HT-29 (cell line): ENCODE results near the gene TALDO1. TPM values are rescaled to one million over a fixed set of nuclear protein-coding genes. Genes with fewer than 3 reads are reported as not detected.

ENCODE experiments used
- DNase-seq: peaks from one replicate; pipeline ENCODE4 v3.0.0-alpha.2; 2015; ENCODE audit warnings: low spot score
- total RNA-seq: library from RNA; depleted of rRNA; stranded (reverse); fragments of >200 nt; shearing (Covaris generic); gene quantifications from 2 replicates; pipeline ENCODE4 v1.2.3, GENCODE V29; 2014

Gene TALDO1
- total RNA-seq, 1 experiment from 2014 or later, result 669 TPM

- DNase-seq, result no peak
Measured at GRCh38 chr11:769887-770641, 22.8 kb downstream of the TALDO1 start.

- DNase-seq, result no peak
Measured at GRCh38 chr11:770642-771616, 23.7 kb downstream of the TALDO1 start.

- no peak for DNase-seq
Measured at GRCh38 chr11:771617-772204, 24.4 kb downstream of the TALDO1 start.

GRCh38 chr11:772429-773390, 25.4 kb downstream of the TALDO1 start:
- DNase-seq, result no peak

- DNase-seq, result no peak
Measured at GRCh38 chr11:773425-773824, 26.2 kb downstream of the TALDO1 start.

GRCh38 chr11:773830-774229, 26.6 kb downstream of the TALDO1 start:
- DNase-seq, result no peak

- peak; percentile 64 for DNase-seq
Measured at GRCh38 chr11:774873-775592, 27.8 kb downstream of the TALDO1 start.

GRCh38 chr11:776263-776560, 28.9 kb downstream of the TALDO1 start:
- DNase-seq, result no peak

- DNase-seq, result peak; percentile 39
Measured at GRCh38 chr11:776561-777287, 29.5 kb downstream of the TALDO1 start.

GRCh38 chr11:777288-778255, 30.3 kb downstream of the TALDO1 start, which contains the start of gene GATD1:
Gene GATD1 (minus strand): TSS chr11:777487. CDS start chr11:777462, 25 bp downstream.
- peak; percentile 93 for DNase-seq

- DNase-seq, result no peak
Measured at GRCh38 chr11:778976-779954, 32.0 kb downstream of the TALDO1 start.

- DNase-seq, result no peak
Measured at GRCh38 chr11:779955-780532, 32.8 kb downstream of the TALDO1 start.

GRCh38 chr11:782264-783174, 35.3 kb downstream of the TALDO1 start:
- no peak for DNase-seq

GRCh38 chr11:783581-784015, 36.3 kb downstream of the TALDO1 start:
- DNase-seq, result peak; percentile 94

- no peak for DNase-seq
Measured at GRCh38 chr11:786235-787083, 39.2 kb downstream of the TALDO1 start.
